Activated CD4-positive, alpha-beta T cell treated with anti-CD3 and anti-CD28 coated beads for 36 hours (primary cell): Measurements from ENCODE around the gene TAF4B. TPM values are rescaled to one million over a fixed set of nuclear protein-coding genes. Genes with fewer than 3 reads are reported as not detected.

Experiments
- ATAC-seq: fragments of 200-7000 bp; cut with Tn5 transposase; one replicate; pipeline ENCODE4 v1.10.0; 2021; ENCODE audit warnings: mild to moderate bottlenecking, moderate library complexity
- CTCF ChIA-PET: fragments of 350-600 bp; sonication (Branson Sonifier 250); formaldehyde crosslinking; loops from one replicate; lab custom pipeline; 2021; ENCODE audit warnings: antibody characterized with exemption; lab: Charles Lee
- POLR2A ChIA-PET: fragments of 350-600 bp; sonication (Branson Sonifier 250); formaldehyde crosslinking; loops from one replicate; lab custom pipeline; 2021; ENCODE audit warnings: antibody characterized with exemption, inconsistent platforms; lab: Charles Lee
- DNase-seq: peaks from one replicate; pipeline ENCODE4 v3.0.0-alpha.2; 2020
- H3K27ac Mint-ChIP-seq: one replicate; pipeline ENCODE4 v1.8.0; 2021; ENCODE audit warnings: mixed read lengths
- H3K27me3 Mint-ChIP-seq: one replicate; pipeline ENCODE4 v1.8.0; 2021; ENCODE audit warnings: mixed read lengths
- H3K36me3 Mint-ChIP-seq: one replicate; pipeline ENCODE4 v1.8.0; 2021; ENCODE audit warnings: low read depth, mixed read lengths
- H3K4me1 Mint-ChIP-seq: one replicate; pipeline ENCODE4 v1.8.0; 2021; ENCODE audit warnings: mixed read lengths
- H3K4me3 Mint-ChIP-seq: one replicate; pipeline ENCODE4 v1.8.0; 2021; ENCODE audit warnings: mild to moderate bottlenecking, moderate library complexity, mixed read lengths
- H3K9me3 Mint-ChIP-seq: one replicate; pipeline ENCODE4 v1.8.0; 2021; ENCODE audit warnings: low read depth, mixed read lengths
- intact Hi-C, 2 experiments: fragments of 100-400 bp; cut with DNase I in 1 of 2; cut with micrococcal nuclease in 1 of 2; formaldehyde crosslinking; loops; one replicate each; pipeline versions ENCODE4 v1.14.2 to v1.15.1; 2022 to 2024; cut with DNase I, micrococcal nuclease
- total RNA-seq, 2 experiments: library from RNA; stranded (reverse); gene quantifications; one replicate each; pipeline ENCODE4 v1.2.3, GENCODE V29; 2021

TAF4B gene
- total RNA-seq, 2 experiments from 2014 or later, result 18.7 to 24.0 TPM

DNA sequence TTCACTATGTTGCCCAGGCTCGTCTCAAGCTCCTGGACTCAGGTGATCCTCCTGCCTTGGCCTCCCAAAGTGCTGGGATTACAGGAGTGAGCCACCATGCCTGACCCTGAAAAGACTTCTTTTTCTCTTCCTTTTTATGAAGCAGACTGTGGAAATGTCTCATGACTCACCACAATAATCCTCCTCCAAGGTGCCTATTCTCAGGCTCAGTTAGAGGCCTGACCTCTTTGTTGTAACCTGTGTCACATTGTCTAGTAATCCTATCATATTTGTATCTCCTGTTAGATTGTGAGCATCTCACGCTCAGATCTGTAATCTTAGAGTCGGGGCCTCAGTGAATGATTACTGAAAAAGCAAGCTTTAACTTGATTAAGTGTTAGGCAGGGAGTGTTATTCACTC, 18.3 kb upstream of the TAF4B start:
- H3K9me3 Mint-ChIP-seq, result no peaks in the 10 kb centered on the region
- peak; percentile 57 for ATAC-seq
- POLR2A ChIA-PET, result interaction anchor here (0.7 kb wide), 1 partner anchor 23 kb away, joined by 4 read pairs; no protein-coding TSS in a partner anchor
- no peaks in the 10 kb centered on the region for H3K36me3 Mint-ChIP-seq
- H3K27me3 Mint-ChIP-seq, result no peaks in the 10 kb centered on the region
- H3K27ac Mint-ChIP-seq, result no peak overlapping the region
- intact Hi-C loops, result no loop called here
- H3K4me1 Mint-ChIP-seq, result peaks cover 12% of the 10 kb centered on the region
- no peak overlapping the region for H3K4me3 Mint-ChIP-seq
- no peak for DNase-seq
- CTCF ChIA-PET, result interaction anchor here (0.6 kb wide), 1 partner anchor 178 kb away, joined by 3 read pairs; no protein-coding TSS in a partner anchor

DNA sequence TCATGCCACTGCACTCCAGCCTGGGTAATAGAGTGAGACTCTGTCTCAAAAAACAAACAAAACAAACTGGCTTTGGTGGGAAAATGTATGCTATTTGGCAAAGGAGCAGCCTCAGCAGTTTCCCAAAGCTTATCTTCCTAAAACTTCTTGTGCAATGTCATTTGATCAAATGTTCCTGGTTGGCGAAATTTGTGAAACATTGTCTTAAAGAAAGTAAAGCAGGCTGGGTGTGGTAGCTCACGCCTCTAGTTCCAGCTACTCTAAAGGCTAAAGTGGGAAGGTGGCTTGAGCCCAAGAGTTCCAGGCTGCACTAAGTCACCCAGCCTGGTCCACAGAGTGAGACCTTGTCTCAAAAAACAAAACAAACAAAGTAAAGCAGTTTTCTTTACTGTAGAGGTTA, 17.3 kb upstream of the TAF4B start:
- intact Hi-C loops, result no loop called here
- Mint-ChIP-seq H3K4me3 (no peak overlapping the region), H3K9me3 (no peaks in the 10 kb centered on the region), H3K36me3 (no peaks in the 10 kb centered on the region), H3K27me3 (no peaks in the 10 kb centered on the region), H3K4me1 (peaks cover 12% of the 10 kb centered on the region), H3K27ac (no peak overlapping the region)
- no peak for DNase-seq
- no peak for ATAC-seq
- ChIA-PET POLR2A (no interaction called here), CTCF (no interaction called here)

DNA sequence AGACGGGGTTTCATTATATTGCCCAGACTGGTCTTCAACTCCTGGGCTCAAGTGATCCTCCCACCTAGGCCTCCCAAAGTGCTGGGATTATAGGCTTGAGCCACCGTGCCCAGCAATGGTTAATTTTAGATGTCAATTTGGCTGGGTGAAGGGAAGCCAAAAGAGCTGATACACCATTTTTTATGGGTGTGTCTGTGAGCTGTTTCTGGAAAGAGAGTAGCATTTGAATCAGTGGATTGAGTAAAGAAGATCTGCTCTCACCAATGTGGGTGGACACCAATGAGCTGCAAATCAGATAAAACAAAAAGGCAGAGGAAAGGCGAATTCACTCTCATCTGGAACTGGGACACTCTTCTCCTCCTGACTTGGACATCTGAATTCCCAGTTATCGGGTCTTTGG, 16.1 kb upstream of the TAF4B start:
- Mint-ChIP-seq H3K4me1 (peaks cover 24% of the 10 kb centered on the region), H3K9me3 (no peaks in the 10 kb centered on the region), H3K4me3 (no peak overlapping the region), H3K27ac (no peak overlapping the region), H3K27me3 (no peaks in the 10 kb centered on the region), H3K36me3 (no peaks in the 10 kb centered on the region)
- ChIA-PET CTCF (no interaction called here), POLR2A (no interaction called here)
- intact Hi-C loops, result no loop called here
- peak; percentile 51 for ATAC-seq
- DNase-seq, result no peak

DNA sequence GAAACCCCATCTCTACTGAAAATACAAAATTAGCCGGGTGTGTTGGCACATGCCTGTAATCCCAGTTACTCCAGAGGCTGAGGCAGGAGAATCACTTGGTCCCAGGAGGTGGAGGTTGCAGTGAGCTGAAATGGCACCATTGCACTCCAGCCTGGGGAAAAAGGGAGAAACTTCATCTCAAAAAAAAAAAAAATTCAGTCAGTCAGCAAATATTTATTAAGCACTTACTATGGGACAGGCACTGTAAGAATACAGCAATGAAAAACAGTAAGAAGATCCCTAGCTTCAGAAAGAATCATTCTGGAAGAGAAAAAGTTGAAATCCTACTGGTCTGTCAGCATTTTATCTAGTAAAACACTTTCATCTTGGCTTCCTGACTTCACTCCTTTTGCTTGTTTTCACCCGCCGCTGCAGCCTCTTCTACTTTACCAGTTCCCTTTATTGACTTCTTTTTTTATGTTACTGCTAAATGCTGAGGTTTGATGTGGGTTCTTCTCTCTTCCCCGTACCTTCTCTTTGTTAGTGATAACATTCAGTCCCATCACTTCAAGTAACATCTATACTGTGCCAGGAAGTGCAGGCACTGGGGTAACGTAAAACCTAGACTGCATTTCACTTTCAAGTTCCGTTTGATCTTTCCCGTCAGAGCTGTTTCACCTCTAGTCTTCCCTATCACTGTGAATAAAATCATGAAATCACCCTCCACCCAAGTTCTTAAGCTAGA, 10.8 kb upstream of the TAF4B start:
- ChIA-PET POLR2A (interaction anchor here (1.4 to 2.0 kb wide), 2 partner anchors 12 to 13 kb away, joined by 5 to 8 read pairs; partner anchors contain the start of gene TAF4B), CTCF (interaction anchor here (0.7 to 1.1 kb wide), 3 partner anchors 8 to 55 kb away, joined by 3 to 5 read pairs (median 4); no protein-coding TSS in a partner anchor)
- no peaks in the 10 kb centered on the region for H3K36me3 Mint-ChIP-seq
- peak overlapping the region; percentile 97 for H3K27ac Mint-ChIP-seq
- intact Hi-C loops, result loop anchor here (1.0 kb wide), 2 partner anchors 11 to 125 kb away; partner anchors contain the start of genes TAF4B (in 2 of the 2) and SS18 (in 1 of the 2)
- H3K27me3 Mint-ChIP-seq, result no peaks in the 10 kb centered on the region
- ATAC-seq (peak; percentile 98), DNase-seq (peak; percentile 72)
- peak overlapping the region; percentile 65 for H3K4me3 Mint-ChIP-seq
- no peaks in the 10 kb centered on the region for H3K9me3 Mint-ChIP-seq
- H3K4me1 Mint-ChIP-seq, result peaks cover 38% of the 10 kb centered on the region

DNA sequence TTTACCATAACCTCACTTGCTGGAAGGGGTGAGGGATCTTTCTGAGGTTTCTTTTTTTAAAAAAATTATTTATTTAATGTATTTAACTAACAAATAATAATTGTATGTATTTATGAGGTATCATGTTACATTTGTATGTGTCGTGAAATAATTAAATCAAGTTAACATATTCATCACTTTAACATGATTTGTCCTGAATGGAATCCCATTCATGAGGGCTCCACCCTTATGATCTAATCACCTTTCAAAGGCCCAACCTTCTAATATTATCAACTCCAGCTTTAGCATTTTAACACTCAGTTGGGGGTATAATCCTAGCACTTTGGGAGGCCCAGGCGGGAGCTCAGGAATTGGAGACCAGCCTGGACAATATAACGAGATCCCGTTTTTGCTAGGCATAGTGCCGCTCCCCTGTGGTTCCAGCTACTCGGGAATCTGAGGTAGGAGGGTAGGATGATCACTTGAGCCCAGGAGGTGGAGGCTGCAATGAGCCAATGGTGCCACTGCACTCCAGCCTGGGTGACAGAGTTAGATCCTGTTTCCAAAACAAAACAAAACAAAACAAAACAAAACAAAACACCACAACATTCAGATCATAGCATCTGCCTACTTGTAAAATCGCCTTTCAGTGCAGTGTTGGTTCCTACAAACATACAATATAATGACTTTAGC, 1.1 kb upstream of the TAF4B start:
- no peak for DNase-seq
- ChIA-PET CTCF (no interaction called here), POLR2A (interaction anchor here (0.7 kb wide), 1 partner anchor 14 kb away, joined by 4 read pairs; no protein-coding TSS in a partner anchor)
- Mint-ChIP-seq H3K4me3 (peak overlapping the region; percentile 94), H3K4me1 (peaks cover 27% of the 10 kb centered on the region), H3K27ac (peak overlapping the region; percentile 93), H3K27me3 (no peaks in the 10 kb centered on the region), H3K9me3 (no peaks in the 10 kb centered on the region), H3K36me3 (peaks cover 7% of the 10 kb centered on the region)
- ATAC-seq, result no peak
- intact Hi-C loops, result loop anchor here in 1 of 2 experiments (10.0 kb wide), 1 partner anchor 320 kb away; the partner anchor contains the start of gene KCTD1

DNA sequence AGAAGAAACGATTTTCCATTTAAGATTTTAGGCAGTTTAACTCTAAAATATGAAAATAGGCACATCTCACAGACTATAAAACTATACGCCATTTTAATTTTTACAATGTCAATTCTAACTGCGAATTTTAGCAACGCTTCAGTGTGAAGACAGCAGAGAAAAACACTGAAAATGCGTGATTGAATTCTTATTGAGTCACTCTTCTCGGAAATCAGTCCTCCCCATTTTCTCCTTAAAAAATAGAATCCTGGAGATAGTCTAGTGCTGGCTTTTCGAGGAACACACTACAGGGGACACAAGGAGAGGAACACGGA, 373 bp upstream of the TAF4B start:
- Mint-ChIP-seq H3K4me1 (peaks cover 33% of the 10 kb centered on the region), H3K9me3 (no peaks in the 10 kb centered on the region), H3K27ac (peak overlapping the region; percentile 93), H3K36me3 (peaks cover 12% of the 10 kb centered on the region), H3K27me3 (no peaks in the 10 kb centered on the region), H3K4me3 (peak overlapping the region; percentile 94)
- CTCF ChIA-PET, result no interaction called here
- intact Hi-C loops, result loop anchor here (1.0 to 10.0 kb wide), 5 partner anchors 11 to 319 kb away; partner anchors contain the start of genes SS18 (in 2 of the 2) and KCTD1 (in 1 of the 2)
- POLR2A ChIA-PET, result no interaction called here
- ATAC-seq (peak; percentile 12), DNase-seq (no peak)

DNA sequence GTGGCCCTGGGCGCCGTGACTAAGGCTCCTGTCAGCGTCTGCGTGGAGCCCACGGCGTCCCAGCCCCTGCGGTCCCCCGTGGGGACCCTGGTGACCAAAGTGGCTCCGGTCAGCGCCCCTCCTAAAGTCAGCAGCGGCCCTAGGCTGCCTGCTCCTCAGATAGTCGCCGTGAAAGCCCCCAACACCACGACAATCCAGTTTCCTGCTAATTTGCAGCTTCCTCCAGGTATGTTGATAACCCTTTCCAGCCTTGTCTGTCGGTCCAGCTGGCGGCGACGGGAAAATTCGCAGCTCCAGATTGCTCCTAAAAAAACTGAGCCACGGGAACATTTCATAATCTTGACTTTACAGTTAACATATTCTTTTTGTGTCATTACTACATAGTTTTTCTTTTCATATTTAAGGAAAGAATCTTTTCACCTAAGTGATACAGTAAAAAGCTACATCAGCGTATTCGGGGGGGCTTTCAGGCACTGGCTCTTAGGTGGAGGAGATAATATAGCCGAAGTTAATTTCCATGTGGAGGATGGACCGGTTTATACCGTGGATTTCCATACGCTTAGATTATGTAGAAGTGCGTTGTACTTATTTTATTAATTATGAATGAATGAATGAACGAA, 916 bp downstream of the TAF4B start:
- ATAC-seq, result no peak
- Mint-ChIP-seq H3K9me3 (no peaks in the 10 kb centered on the region), H3K36me3 (peaks cover 19% of the 10 kb centered on the region), H3K4me3 (peak overlapping the region; percentile 94), H3K4me1 (peaks cover 36% of the 10 kb centered on the region), H3K27me3 (no peaks in the 10 kb centered on the region), H3K27ac (peak overlapping the region; percentile 88)
- no peak for DNase-seq
- ChIA-PET POLR2A (interaction anchor here (0.6 to 1.6 kb wide), 3 partner anchors 10 to 435 kb away, joined by 3 to 15 read pairs (median 5); no protein-coding TSS in a partner anchor), CTCF (interaction anchor here (0.8 kb wide), 2 partner anchors 11 to 1021 kb away, joined by 3 to 4 read pairs; no protein-coding TSS in a partner anchor)
- intact Hi-C loops, result loop anchor here (2.0 to 10.0 kb wide), 2 partner anchors 36 to 318 kb away; partner anchors contain the start of gene KCTD1 (in 1 of the 2)

DNA sequence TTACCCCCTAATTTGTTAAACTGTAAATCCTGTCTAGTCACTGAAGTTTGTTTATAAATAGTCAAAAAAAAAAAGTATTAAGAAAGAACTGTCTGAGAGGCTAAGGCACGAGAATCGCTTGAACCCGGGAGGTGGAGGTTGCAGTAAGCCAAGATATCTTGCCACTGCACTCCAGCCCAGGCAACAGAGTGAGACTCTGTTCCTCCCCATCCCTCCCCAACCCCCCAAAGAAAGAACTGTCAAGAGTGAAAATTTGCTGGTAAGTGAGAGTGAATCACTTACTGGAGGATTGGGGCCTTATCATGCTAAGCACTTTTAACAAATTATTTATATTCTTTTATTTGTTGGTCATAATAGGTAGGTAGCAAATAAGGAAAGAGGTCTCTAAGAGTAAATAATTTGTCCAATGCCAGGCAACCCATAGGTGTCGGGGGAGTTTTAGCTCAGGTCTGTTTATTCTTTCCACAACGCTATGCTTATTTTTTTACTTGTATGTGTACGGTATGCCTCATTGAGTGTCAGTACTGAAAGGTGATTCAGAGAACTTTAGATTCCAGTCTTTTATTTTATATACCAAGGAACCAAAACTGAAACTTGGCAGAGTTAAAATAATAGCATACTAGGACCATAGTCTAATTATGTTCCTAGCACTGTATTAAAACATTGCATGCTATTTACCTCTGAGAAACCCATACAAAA, 2.5 kb downstream of the TAF4B start:
- H3K4me1 Mint-ChIP-seq, result peaks cover 48% of the 10 kb centered on the region
- ChIA-PET CTCF (interaction anchor here (1.0 kb wide), 1 partner anchor 42 kb away, joined by 3 read pairs; no protein-coding TSS in a partner anchor), POLR2A (interaction anchor here (0.9 to 1.0 kb wide), 2 partner anchors 11 to 13 kb away, joined by 4 to 8 read pairs; no protein-coding TSS in a partner anchor)
- DNase-seq (peak; percentile 21), ATAC-seq (peak; percentile 51)
- H3K36me3 Mint-ChIP-seq, result peaks cover 25% of the 10 kb centered on the region
- intact Hi-C loops, result loop anchor here in 1 of 2 experiments (10.0 kb wide), 1 partner anchor 316 kb away; the partner anchor contains the start of gene KCTD1
- no peaks in the 10 kb centered on the region for H3K27me3 Mint-ChIP-seq
- H3K27ac Mint-ChIP-seq, result peak overlapping the region; percentile 73
- peak overlapping the region; percentile 94 for H3K4me3 Mint-ChIP-seq
- H3K9me3 Mint-ChIP-seq, result no peaks in the 10 kb centered on the region

DNA sequence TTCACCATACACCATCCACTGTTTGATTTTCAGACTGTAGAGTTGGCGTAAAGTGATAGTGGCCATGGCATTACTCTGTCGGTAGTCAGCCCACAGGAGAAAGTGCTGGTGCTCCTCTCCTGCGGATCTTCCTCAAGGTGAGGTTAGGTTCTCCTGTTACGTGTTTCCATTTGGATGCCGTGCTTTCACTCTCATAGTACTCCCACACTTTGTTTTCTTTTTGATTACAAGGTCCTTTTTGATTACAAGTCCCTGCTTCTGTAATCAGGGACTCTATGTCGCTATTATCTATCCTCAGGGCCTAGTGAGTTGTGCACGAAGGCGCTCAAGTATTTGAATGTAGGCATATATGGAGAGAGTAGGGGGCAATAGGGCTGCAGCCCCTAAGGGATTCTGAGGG, 4.3 kb downstream of the TAF4B start:
- Mint-ChIP-seq H3K27ac (no peak overlapping the region), H3K4me3 (no peak overlapping the region), H3K27me3 (no peaks in the 10 kb centered on the region), H3K9me3 (no peaks in the 10 kb centered on the region), H3K4me1 (peaks cover 48% of the 10 kb centered on the region), H3K36me3 (peaks cover 25% of the 10 kb centered on the region)
- no peak for DNase-seq
- ChIA-PET POLR2A (interaction anchor here (0.6 kb wide), 1 partner anchor 22 kb away, joined by 4 read pairs; no protein-coding TSS in a partner anchor), CTCF (no interaction called here)
- no peak for ATAC-seq
- intact Hi-C loops, result no loop called here

DNA sequence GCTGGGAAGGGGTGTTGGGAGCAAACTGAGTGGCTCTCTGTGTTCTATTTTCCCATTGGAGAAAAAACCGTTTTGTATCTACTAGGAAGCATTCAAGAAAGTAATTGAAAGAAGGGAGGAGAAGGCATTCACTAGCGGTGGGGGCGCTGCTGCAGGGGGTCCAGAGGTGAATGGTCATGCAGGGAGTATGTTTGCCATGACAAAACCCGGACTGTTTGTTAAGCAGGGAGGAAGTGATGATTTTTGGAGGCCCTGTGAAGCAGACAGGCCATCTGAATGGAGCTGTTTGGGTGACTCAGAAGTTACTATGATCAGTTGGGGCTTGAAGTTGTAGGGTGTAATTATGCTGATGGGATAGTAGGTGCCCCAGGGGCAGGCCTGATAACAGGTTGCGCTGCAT, 7.0 kb downstream of the TAF4B start:
- Mint-ChIP-seq H3K9me3 (no peaks in the 10 kb centered on the region), H3K27me3 (no peaks in the 10 kb centered on the region), H3K4me1 (peaks cover 36% of the 10 kb centered on the region), H3K27ac (no peak overlapping the region), H3K4me3 (no peak overlapping the region), H3K36me3 (peaks cover 22% of the 10 kb centered on the region)
- CTCF ChIA-PET, result no interaction called here
- intact Hi-C loops, result no loop called here
- ATAC-seq, result no peak
- DNase-seq, result no peak
- POLR2A ChIA-PET, result no interaction called here
